Chondrocyte (in vitro differentiated cells): ENCODE results near the gene HSPH1. TPM values are rescaled to one million over a fixed set of nuclear protein-coding genes. Genes with fewer than 3 reads are reported as not detected.

Source experiments
- DNase-seq: peaks from one replicate; pipeline ENCODE4 v3.0.0; 2021; ENCODE audit warnings: mixed read lengths, low spot score
- H3K27ac Mint-ChIP-seq: one replicate; pipeline ENCODE4 v1.8.0; 2021; ENCODE audit warnings: mild to moderate bottlenecking, moderate library complexity, mixed read lengths; ENCODE audit not compliant: unreplicated experiment
- H3K27me3 Mint-ChIP-seq: 2 replicates; pipeline ENCODE4 v1.8.0; 2021; ENCODE audit warnings: low read depth, mixed read lengths
- H3K36me3 Mint-ChIP-seq: 2 replicates; pipeline ENCODE4 v1.8.0; 2021; ENCODE audit warnings: low read depth, mixed read lengths
- H3K4me1 Mint-ChIP-seq: 2 replicates; pipeline ENCODE4 v1.8.0; 2021; ENCODE audit warnings: low read depth, mild to moderate bottlenecking, mixed read lengths
- H3K4me3 Mint-ChIP-seq: one replicate; pipeline ENCODE4 v1.8.0; 2021; ENCODE audit warnings: mild to moderate bottlenecking, moderate library complexity, mixed read lengths; ENCODE audit not compliant: unreplicated experiment
- H3K9me3 Mint-ChIP-seq: 2 replicates; pipeline ENCODE4 v1.8.0; 2021; ENCODE audit warnings: low read depth, mixed read lengths
- CTCF ChIP-seq: fragments of 200-600 bp; sonication (generic); IDR thresholded peaks from 2 replicates; pipeline ENCODE4 v1.5.0; 2021; ENCODE audit warnings: antibody characterized with exemption, mild to moderate bottlenecking, moderate library complexity
- total RNA-seq: library from RNA; stranded (reverse); gene quantifications from 3 replicates; pipeline ENCODE4 v1.2.1, GENCODE V29; 2021

HSPH1 gene
- total RNA-seq, 1 donor from 2014 or later, result 67.5 TPM

- DNase-seq, result no peak
- H3K4me1 Mint-ChIP-seq, result no peaks in the 10 kb centered on the region
- H3K4me3 Mint-ChIP-seq, result no peak overlapping the region
- no peak for TF ChIP-seq CTCF
- no peak overlapping the region for H3K27ac Mint-ChIP-seq
- H3K27me3 Mint-ChIP-seq, result peaks cover 54% of the 10 kb centered on the region
- no peaks in the 10 kb centered on the region for H3K9me3 Mint-ChIP-seq
- no peaks in the 10 kb centered on the region for H3K36me3 Mint-ChIP-seq
These were observed 45.5 kb downstream of the HSPH1 start for GRCh38 chr13:31116224-31116623.

DNA sequence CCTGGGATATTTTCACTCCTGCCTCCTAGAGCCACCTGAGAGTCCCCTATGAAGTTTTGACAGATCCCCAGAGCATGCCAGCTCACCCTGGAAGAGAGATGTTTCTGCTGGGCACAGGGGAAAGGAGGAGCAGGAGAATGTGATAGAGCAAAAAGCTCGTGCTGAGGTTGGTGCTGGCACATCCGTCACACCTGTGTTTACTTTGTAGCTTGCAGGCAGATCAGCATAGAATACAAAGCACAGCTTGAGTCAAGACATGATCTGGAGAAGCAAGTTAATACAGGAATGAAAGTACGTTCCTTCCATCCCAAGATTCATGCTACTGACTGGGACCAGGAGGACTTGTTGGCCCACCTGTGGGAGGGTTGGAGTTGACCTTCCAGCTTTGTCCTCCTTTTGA, 46.1 kb downstream of the HSPH1 start:
- H3K36me3 Mint-ChIP-seq, result no peaks in the 10 kb centered on the region
- H3K9me3 Mint-ChIP-seq, result no peaks in the 10 kb centered on the region
- DNase-seq, result no peak
- H3K4me3 Mint-ChIP-seq, result no peak overlapping the region
- TF ChIP-seq CTCF, result no peak
- H3K27me3 Mint-ChIP-seq, result peaks cover 54% of the 10 kb centered on the region
- no peak overlapping the region for H3K27ac Mint-ChIP-seq
- H3K4me1 Mint-ChIP-seq, result no peaks in the 10 kb centered on the region

- peaks cover 53% of the 10 kb centered on the region for H3K27me3 Mint-ChIP-seq
- no peak overlapping the region for H3K27ac Mint-ChIP-seq
- TF ChIP-seq CTCF, result no peak
- no peak overlapping the region for H3K4me3 Mint-ChIP-seq
- no peaks in the 10 kb centered on the region for H3K9me3 Mint-ChIP-seq
- no peaks in the 10 kb centered on the region for H3K4me1 Mint-ChIP-seq
- no peaks in the 10 kb centered on the region for H3K36me3 Mint-ChIP-seq
- DNase-seq, result no peak
These were observed 47.1 kb downstream of the HSPH1 start for GRCh38 chr13:31114641-31115040.

DNA sequence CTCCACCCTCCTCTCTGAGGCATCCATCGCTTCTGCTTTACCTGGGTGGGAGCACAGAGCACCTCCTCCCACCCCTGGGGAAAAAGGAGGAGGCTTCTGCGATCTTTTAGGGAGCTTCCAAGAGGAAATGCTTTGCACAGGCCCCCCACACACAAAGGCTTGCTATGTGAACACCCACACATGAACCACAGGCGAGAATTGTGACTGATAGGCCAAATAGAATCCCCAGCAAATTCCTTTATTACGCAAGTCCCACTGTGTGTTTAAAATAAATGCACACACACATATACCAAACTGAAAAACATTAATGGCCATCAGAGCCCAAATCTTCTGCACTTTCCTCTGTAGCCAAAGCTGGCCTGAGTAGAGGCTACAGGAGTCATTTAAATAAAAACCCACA, 50.6 kb downstream of the HSPH1 start:
- no peaks in the 10 kb centered on the region for H3K4me1 Mint-ChIP-seq
- H3K36me3 Mint-ChIP-seq, result no peaks in the 10 kb centered on the region
- no peak overlapping the region for H3K27ac Mint-ChIP-seq
- peaks cover 29% of the 10 kb centered on the region for H3K27me3 Mint-ChIP-seq
- no peak for DNase-seq
- TF ChIP-seq CTCF, result no peak
- H3K9me3 Mint-ChIP-seq, result no peaks in the 10 kb centered on the region
- H3K4me3 Mint-ChIP-seq, result no peak overlapping the region

DNA sequence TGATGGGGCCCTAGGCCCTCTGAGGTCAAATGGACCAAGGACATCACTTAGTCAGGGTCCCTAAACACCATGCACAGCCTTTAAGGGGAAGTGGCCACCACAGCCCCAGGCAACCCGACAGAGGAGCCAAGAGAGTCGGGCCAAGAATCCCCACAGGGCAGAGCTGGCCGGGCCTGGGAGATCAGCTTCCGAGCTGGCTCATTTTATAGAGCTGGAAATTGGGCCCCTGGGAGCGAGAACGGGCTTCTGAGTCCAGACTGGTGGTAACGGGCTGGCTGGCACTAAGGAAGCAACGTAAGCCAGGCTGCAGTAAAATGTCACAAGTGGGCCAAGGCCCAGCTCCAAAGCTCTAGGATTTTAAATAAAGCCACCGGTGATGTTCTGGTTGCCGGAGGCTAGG, 51.1 kb downstream of the HSPH1 start:
- Mint-ChIP-seq H3K36me3 (no peaks in the 10 kb centered on the region), H3K27me3 (peaks cover 29% of the 10 kb centered on the region), H3K4me1 (no peaks in the 10 kb centered on the region), H3K4me3 (no peak overlapping the region), H3K27ac (no peak overlapping the region), H3K9me3 (no peaks in the 10 kb centered on the region)
- TF ChIP-seq CTCF, result no peak
- no peak for DNase-seq
